NOMO-1 treated with DMSO at 0.1 percent for 48 hours (cell line): ENCODE measurements around the gene CPNE5.

Experiments
- DNase-seq: peaks from one replicate; lab custom pipeline; 2025; ENCODE audit not compliant: unreplicated experiment; lab: John Stamatoyannopoulos, UW

Gene CPNE5

DNA sequence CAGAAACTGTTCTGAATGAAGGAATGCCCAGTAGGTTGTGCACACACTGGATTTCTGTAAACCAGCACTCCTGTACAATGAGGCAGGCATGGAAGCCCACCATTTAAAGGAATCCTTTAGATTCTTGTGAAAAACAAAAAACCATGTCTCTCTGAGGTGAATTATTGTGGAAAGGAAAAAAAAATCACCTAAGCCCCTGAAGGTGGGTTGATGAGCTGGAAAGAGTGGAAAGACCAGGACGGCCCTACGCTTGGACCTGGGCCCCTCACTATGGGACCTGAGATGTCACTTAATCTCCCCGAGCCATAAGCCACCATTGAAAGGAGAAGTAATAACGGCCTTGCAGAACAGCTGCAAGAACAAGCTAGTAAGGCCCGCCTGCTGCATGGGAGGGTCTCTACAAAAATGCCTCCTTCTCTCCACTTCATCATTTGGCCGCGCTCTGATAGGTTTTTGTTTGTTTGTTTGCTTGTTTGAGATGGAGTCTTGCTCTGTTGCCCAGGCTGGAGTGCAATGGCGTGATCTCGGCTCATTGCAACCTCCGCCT lies 72.8 kb downstream of the CPNE5 start:
- no peak for DNase-seq

DNA sequence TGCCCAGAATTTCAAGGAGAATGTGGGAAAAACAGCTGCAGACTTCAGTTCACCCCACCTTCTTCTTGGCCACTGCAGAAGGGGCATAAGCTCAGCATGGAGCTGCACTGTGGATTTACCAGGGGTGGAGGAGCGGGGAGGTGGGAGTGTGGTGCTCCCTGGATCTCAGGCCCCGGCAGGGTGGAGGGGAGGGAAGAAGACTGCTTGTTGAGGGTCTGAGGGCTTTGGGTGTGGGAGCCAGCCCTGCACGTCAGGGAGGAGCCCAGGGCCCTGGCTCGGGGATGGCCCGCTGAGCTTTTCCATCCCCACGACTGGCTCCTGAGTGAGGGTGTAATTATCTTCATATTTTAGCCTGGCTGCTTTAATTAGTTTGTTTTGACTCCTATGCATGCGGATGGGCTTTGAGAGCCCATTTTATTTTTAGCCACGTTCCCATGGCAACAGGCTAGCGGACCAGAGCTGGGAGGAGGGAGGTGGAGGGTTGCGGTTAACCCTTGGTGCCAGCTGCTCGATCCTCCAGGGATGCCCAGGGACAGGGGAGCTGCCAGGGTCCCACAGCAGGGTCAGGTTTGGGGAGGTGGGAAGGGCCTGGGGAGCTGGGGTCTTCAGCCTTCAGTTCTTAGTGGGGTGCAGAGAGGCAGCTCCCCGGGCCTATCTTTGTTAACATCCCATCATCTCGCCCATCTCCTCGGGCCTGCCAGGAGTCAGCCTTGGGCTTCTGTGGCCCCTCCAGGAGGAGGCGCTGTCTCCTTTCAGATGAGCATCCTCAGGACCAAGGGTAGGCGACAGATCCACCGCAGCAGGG lies 73.4 kb downstream of the CPNE5 start:
- DNase-seq = peak; percentile 74

DNA sequence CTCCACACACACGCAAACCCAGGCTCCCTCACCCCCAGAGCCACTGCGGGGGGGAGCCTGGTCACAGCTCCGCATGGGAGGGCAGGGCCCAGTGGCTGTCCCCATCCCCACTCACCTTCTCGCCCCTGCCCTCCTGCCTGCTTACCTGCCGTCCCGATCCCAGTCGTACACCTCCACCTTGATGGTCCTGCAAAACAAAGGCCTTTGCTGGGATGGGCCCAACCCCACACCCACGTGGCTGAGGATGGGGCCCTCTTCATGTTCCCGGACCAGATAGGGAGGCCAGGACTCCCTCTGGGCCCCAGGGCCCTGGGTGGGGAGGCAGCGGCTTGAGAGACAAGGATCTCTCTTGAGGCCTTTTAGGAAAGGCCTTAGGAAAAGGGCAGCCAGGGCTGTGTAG lies 74.1 kb downstream of the CPNE5 start:
- DNase-seq = no peak

DNA sequence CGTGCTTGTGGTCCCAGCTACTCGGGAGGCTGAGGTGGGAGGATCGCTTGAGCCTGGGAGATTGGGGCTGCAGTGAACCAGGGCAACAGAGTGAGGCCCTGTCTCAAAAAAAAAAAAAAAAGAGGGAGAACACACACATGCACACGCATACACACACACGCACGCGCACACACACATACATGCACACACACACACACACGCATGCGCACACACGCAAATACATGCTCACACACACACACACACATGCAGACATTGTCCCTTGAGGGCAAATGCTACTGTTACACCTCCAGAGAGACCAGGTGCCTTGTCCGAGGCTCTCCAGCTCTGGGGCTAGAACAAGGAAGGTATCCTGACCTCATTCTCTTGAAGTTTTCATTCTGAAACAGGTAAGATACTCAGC lies 77.1 kb downstream of the CPNE5 start:
- DNase-seq = no peak

DNA sequence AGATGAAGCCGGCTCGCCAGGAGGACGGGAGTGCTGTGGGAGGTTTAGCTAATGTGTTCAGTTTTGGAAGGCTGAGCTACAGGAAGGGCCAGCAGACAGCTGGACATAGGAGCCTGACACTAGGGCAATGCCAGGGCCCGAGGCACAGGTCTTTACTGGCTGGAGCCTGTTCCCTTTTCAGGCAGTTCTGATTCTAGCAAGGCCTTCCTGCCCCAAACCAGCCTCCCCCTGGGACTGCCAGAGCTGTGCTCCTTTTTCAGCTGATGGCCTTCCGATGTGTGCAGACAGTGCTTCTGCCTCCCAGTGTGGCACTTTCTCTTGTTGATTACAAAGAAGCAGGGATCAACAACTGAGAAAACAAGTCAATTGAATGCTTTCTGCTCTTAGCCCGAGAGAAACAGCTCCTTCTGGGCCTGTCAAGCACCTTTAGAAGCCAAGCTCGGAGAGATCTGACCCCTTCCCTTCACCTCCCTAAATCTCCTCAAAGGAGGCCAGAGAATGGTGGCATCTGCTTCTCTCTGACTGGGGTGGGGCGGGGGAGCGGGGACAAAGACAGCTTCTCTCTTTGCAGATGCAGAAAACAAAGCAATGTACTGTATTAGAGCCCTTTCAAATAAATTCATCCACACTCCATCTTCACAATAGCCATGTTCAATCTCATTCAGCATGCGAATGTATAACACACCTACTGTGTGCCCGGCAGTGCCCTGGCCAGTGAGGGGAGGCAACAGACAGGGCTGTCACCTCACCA lies 78.4 kb downstream of the CPNE5 start:
- DNase-seq = no peak

DNA sequence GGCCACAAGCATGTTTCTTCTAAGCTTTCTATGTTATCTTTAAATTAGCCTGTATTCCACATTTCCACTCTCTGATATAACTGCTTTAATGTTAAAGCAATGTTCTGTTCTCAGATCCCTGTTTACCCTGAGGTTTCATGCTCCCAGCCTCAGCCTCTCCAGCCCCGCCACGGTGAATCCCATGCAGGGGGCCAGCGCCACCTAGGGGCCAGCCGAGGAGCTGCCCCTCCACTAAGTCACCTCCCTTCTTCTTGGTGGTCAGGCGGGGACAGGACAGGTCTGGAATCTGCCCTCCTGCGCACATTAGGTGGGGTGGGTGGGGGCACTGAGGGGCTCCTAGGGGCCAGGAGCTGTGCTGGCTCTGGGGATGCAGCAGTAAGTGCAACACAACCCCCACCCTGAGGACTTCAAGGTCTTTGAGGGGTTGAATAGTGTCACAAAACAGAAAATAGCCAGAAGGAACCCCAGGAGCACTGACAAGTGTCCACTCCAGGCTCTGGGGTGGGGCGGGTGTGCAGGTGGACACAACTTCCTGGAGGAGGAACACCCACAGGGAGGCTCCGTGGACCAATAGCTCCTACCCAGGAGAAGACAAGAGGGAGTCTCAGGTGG lies 80.0 kb downstream of the CPNE5 start:
- peak; percentile 74 for DNase-seq

DNA sequence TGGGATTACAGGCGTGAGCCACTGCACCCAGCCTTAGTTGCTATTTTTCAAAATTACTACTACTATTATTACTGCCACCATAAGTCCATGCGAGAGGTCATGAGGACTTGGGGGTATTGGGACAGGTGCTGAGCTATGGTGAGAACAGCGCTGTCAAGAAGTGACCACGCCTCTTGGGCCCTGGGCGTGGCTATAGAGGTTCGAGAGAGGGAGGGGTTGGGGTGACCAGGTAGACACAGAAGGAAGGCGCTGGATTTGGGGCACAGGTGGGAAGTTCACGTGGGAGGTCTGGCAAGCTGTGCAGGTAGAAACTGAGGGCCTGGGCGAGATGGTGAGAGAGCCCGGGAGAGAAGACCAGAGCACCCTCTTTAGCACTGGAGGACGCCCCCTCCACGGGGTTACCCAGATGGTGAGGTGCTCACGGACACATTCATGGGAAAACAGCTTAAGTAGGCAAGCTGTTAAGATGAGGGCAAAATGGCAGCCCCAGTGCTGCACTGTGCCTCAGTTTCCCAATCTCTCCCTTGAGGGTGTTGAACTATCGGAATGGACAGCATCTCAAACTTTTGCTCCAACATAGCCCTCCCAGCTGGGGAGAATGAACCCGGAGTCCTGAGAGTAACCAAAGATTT lies 80.6 kb downstream of the CPNE5 start:
- no peak for DNase-seq

DNA sequence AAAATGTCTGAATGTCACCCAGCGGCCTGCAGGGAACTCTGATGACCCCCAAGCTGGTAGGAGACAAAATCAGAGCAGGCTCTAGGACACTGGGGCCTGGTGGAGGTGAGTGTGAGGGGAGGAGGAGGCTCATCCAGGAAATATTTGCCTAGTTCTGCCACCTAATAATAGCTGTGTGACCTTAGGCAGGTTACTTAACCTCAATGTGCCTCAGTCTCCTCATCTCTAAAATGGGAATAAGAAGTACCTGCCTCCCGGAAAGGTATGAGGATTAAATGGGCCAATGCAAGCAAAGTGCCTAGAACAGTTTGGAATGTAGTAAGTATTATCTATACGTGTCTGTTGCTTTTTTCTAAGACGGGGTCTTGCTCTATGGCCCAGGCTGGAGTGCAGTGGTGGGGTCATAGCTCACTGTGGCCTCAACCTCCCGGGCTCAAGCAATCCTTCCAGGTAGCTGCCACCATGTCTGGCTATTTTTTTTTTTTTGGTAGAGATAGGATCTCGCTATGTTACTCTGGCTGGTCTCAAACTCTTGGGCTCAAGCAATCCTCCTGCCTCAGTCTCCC lies 81.2 kb downstream of the CPNE5 start:
- no peak for DNase-seq

DNA sequence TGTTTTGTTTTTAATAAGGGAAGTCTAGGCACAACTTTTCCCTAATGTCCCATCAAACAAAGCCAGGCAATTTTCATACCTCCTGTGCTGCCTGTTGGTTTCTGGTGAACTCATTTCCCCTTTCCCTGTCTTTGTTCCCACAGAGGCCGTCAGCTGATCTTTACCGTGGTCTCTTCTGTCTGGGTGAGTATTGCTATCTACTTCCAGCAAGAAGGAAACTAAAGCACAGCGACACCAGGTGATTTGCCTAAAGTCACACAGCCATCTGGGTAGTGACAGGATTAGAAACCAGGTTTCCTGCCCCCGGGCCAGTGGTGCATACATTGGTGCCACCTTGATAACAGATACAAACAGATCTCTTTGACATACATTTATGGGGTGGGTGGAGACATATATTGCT lies 82.0 kb downstream of the CPNE5 start:
- DNase-seq = no peak

DNA sequence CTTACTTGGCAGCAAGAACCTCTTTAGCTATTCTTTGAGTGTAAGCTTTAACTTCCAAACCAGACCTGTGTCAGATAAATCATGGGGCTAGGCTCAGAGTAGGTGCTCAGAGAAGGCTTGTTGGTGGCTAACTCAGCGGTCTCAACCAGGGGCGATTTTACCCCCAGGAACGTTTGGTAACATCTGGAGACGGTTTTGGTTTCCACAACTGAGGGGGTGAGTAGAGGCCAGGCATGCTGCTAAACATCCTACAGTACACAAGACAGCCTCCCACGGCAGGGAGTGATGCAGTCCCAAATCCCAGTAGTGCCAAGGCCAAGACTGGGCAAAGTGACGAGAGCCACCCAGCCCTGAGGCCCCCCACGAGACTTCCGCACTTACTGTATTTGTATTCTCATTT lies 82.5 kb downstream of the CPNE5 start:
- no peak for DNase-seq

DNA sequence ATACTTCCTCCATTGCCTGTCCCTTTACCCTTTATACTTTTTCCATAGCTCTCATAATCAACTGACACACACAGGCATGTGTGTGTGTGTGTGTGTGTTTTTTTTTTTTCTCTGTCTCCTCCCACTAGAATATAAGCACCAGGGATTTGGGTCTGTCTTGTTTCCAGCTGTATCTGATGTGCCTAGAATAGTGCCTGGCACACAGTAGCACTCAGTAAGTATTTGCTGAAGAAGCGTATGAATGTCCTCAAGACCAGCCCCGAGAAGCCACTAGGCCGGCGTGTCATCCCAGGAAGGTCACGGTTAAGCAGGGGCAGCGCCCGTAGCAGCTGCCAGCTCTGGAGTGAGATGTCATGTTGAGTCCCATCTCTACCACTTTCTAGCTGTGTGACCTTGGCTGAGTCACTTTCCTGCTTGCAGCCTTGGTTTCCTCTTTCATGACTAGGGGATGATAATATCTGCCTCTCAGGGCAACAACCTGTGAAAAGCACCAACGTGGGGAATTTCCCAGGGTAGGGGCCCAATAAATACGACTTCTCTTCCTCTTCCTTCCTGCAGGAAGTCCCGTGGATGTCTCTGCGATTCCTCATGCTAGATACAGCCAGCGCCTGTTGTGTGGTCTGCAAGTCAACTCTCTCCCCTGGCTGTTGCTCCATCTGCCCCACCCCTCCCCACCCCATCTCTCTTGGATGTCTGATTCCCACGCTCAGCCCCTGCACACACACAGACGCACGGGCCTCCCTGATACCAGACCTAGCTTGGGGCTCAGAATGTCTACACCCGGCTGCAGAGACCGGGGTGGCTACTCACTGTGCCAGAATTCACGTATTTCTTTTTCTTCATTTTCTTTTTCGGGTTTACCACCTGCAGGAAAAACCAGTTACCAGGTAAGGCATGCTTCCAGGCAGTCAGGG lies 83.6 kb downstream of the CPNE5 start:
- peak; percentile 45 for DNase-seq

DNA sequence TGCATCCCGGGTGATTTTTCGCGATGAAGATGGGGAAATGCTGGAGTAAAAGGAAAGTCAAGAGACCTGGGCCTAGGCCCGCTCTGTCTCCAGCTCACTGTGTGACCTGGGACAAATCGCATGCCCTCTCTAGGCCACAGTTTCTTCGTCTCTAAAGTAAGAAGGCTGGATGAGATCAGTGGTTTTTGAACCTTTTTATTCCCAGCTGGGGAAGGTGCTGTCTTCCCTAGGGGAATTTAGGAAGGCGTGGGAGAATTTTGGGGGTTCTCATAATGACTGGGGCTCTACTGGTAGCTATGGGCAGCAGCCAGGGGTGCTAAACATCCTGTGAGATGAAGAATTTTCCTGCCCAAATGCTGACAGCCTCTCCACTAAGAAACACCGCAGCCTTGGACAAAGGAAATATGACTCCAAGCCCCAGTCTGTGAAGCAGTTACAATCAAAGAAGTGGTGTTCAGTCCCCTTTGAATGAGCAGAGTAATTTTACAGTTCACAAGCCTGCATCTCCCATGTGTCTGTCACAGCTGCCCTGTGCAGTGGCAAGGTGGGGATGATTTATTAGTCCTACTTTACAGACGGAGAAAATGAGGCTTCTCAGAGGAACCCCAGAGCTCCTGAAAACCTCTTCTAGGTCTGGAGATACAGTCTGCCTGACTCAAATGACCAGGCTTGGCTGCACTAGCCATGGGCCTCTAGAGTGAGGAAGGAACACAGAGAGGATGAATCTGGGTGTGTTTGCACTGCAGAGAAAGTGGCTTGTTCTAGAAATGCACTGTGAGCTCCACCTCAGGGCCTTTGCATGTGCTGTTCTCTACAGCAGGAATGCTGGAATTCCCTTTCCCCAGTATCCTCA lies 84.4 kb downstream of the CPNE5 start:
- no peak for DNase-seq

DNA sequence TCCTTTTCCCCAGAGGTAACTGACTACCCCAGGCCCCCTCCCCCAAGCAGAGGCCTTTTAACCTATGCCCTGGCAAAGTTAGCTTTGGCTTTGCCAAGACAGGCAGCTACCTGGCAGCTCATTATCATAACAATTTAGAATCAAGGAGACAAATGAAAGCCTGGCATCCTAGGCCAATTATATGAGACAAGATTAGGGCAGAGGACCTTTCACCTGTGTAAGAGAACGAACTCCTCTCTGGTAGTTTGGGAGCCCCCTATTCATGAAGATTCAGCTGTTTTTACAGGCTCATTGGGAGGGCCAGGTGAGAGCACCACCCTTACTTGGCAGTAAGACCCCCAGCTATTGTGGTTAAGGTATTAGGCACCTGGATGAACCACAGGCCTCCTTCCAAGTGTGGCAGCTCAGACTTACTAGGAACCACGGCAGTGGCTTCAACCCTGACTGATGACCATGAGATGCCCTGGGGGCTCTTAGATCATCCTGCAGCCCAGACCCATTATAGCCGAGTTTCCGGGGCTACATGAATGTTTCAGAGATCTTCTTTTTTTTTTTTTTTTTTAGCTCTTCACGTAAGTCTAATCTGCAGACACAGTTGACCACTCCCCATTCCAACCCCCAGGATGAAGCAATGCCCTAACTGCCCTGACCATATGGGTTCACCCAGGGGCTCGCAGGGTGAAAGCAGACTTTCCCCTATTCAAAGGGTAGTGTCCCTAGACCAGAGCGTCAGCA lies 85.4 kb downstream of the CPNE5 start:
- DNase-seq = peak; percentile 54

DNA sequence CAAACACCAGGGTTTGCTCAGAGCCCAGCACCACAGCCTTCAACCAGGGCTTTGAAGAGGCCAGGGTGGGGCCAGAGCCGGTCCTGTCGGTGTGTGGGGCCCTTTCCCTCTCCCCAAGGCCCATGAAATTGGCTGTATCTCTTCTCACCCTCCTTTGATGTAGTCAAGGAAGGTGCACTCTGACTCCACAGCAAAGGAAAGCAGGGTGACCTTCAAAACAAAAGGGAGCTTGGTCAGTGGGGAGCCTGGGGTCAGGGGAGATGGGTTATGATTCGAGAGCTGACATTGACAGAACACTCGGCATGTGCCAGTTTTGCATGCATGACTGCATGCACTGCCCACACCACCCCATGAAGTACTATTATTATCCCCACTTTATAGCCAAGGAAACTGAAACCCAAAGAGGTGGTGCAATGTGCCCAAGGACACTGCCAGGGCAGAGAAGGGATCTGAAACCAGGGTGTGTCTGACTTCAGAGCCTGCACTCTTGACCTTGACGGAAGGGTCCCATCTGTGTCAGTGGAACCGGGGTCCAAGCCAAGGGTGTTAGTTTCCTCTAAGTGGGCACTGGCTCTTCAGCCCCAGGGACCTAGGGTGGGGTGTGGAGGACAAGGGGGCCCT lies 86.2 kb downstream of the CPNE5 start:
- peak; percentile 91 for DNase-seq

DNA sequence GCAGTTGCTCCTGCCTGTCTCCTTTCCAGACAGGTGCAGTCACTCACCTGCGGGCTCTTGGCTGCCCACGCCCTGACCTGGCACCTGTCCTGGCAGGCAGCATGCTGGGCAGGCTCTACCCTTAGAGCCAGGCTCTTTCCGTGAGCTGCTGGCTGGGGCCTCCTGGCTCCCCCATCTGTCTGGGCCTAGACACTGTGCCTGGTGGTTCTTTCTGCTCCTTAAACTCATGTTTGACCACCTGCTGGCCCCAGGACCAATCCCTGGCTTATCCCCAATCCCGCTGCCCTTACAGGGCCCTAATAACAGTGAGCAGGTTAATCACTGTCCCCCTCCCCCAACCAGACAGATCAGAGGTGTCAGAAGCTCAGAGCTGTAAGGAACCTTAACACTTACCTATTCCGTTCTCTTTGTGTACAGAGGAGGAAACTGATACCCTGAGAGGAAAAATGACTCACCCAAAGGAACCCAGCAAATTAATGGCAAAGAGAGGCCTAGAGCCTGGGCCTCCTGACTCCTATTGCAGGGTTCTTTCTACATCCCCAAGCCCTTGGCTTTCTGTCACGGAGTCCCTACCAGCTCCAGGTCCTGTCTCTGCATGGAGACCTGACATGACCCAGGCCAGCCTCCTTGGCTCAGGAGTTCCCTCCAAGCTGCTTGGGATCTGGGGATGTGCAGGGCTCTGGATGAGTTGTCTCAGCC lies 86.9 kb downstream of the CPNE5 start:
- DNase-seq = peak; percentile 27

DNA sequence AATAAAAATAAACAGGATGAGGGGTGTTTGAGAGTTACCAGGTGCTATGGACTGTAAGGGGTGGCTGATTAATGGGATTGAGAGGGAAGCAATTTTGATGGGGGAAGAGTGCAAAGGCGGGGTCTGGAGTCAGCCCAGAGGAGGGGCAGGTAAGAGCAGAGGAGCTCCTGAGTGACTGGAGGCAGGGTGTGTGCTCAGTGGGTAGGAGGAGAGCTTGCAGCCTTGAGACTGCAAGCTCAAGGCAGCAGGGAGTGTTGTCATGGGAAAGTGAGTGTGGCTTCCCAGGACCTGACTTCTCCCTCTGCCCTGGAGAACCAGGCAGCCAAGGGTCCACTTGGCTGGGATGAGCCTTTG lies 87.4 kb downstream of the CPNE5 start:
- no peak for DNase-seq

DNA sequence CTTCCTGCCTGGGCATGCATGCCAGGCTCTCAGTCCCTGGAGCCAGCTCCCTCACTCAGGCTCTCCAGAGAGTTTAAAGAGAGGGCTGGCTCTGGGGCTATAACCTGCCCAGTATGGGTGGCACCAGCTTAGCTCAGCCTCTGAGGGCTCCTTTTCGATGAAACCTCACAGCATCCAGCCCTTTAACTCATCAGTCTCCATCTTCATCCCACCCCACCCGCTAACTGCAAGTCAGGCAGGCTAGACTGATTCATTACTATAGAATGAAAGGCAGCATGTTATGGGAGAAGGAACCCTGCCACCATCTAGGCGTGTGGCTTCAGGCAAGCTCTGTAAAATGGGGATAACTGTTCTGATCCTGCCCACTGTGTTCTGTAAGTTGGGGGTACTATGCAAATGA lies 88.2 kb downstream of the CPNE5 start:
- no peak for DNase-seq
